Panc1 (cell line): ENCODE measurements around the gene LIPN. TPM values are rescaled to one million over a fixed set of nuclear protein-coding genes. Genes with fewer than 3 reads are reported as not detected.

ENCODE experiments used
- ATAC-seq: fragments of 200-7000 bp; cut with Tn5 transposase; 2 replicates; pipeline ENCODE4 v1.9.1; 2020; ENCODE audit warnings: mild to moderate bottlenecking, moderate library complexity
- BruUV-seq: library from RNA; stranded (reverse); fragments of 400-500 nt; replicated peaks from 2 replicates; lab custom pipeline; 2021; lab: Mats Ljungman, UMichigan
- CTCF ChIA-PET: fragments of 300-600 bp; sonication (Branson Sonifier 250); formaldehyde crosslinking; loops from one replicate; lab custom pipeline; 2022; ENCODE audit warnings: antibody characterized with exemption; lab: Charles Lee
- POLR2A ChIA-PET: fragments of 300-600 bp; sonication (Branson Sonifier 250); formaldehyde crosslinking; loops from one replicate; lab custom pipeline; 2022; ENCODE audit warnings: antibody characterized with exemption; lab: Charles Lee
- DNase-seq: peaks from one replicate; pipeline ENCODE4 v3.0.0-alpha.2; 2010; ENCODE audit warnings: low read depth, low spot score
- H3K27ac ChIP-seq: 2 replicates; pipeline ENCODE4 v1.5.1; 2011; ENCODE audit warnings: mild to moderate bottlenecking, low read length, inconsistent platforms
- H3K27me3 ChIP-seq: fragments of 200-500 bp; sonication (Bioruptor generic); 2 replicates; pipeline ENCODE4 v1.6.0; 2014; ENCODE audit warnings: low read length, inconsistent platforms; ENCODE audit not compliant: control insufficient read depth, insufficient read depth
- H3K36me3 ChIP-seq: fragments of 200-500 bp; sonication (Bioruptor generic); 2 replicates; pipeline ENCODE4 v1.5.1; 2014; ENCODE audit warnings: inconsistent platforms, mild to moderate bottlenecking, low read length, moderate library complexity; ENCODE audit not compliant: control insufficient read depth, insufficient read depth
- H3K4me1 ChIP-seq: 2 replicates; pipeline ENCODE4 v1.5.1; 2011; ENCODE audit warnings: inconsistent platforms, mild to moderate bottlenecking, low read length, moderate library complexity; ENCODE audit not compliant: control insufficient read depth, insufficient read depth
- H3K4me3 ChIP-seq, 2 experiments: 2 replicates each; pipeline ENCODE4 v1.5.1; 2011 to 2012; ENCODE audit warnings: low read depth in 2 of 2, low read length in 2 of 2, mild to moderate bottlenecking in 2 of 2, inconsistent platforms in 1 of 2, moderate library complexity in 1 of 2
- H3K9me3 ChIP-seq: fragments of 200-500 bp; sonication (Bioruptor generic); 2 replicates; pipeline ENCODE4 v1.5.1; 2014; ENCODE audit warnings: low read depth, mild to moderate bottlenecking, inconsistent platforms, low read length, moderate library complexity; ENCODE audit not compliant: control insufficient read depth, insufficient read depth
- CTCF ChIP-seq: fragments of 450-650 bp; IDR thresholded peaks from 2 replicates; pipeline ENCODE4 v1.5.1; 2017; ENCODE audit warnings: mild to moderate bottlenecking
- POLR2AphosphoS5 ChIP-seq: IDR thresholded peaks from 2 replicates; pipeline ENCODE4 v1.6.1; 2012; ENCODE audit warnings: mild to moderate bottlenecking, low read depth, low read length, moderate library complexity
- REST ChIP-seq, 2 experiments: IDR thresholded peaks; 2 replicates each; pipeline ENCODE4 v1.6.1; 2011 to 2012; ENCODE audit warnings: low read depth in 2 of 2, control low read depth in 1 of 2, low read length in 1 of 2, mild to moderate bottlenecking in 1 of 2, moderate library complexity in 1 of 2; ENCODE audit not compliant: insufficient read depth in 1 of 2
- SIN3A ChIP-seq: IDR thresholded peaks from 2 replicates; pipeline ENCODE4 v1.6.1; 2012; ENCODE audit warnings: low read depth, mild to moderate bottlenecking, low read length, moderate library complexity, borderline replicate concordance; ENCODE audit not compliant: insufficient read depth
- TCF7L2 ChIP-seq: IDR thresholded peaks from 2 replicates; pipeline ENCODE4 v1.6.1; 2011; ENCODE audit warnings: mild to moderate bottlenecking, low read depth, low read length, inconsistent platforms
- in situ Hi-C: cut with HindIII; loops from 2 replicates; pipeline ENCODE4 v1.10.0; 2016; ENCODE audit warnings: low sequenced_read_pairs, low pct_unique_long_range_greater_than_20kb
- intact Hi-C: fragments of 100-400 bp; cut with micrococcal nuclease; formaldehyde crosslinking; loops from one replicate; pipeline ENCODE4 v1.10.0; 2022; ENCODE audit not compliant: unreplicated experiment
- total RNA-seq: library from RNA; stranded (reverse); gene quantifications from one replicate; pipeline ENCODE4 v1.2.1, GENCODE V29; 2021; ENCODE audit not compliant: unreplicated experiment

The LIPN gene
- total RNA-seq, 1 experiment from 2014 or later, result not detected

- BruUV-seq, result no TSS peak
- Histone ChIP-seq H3K4me3 (no peak overlapping the region), H3K27me3 (no peaks in the 10 kb centered on the region), H3K9me3 (no peaks in the 10 kb centered on the region), H3K36me3 (no peaks in the 10 kb centered on the region), H3K4me1 (no peaks in the 10 kb centered on the region), H3K27ac (no peak overlapping the region)
- CTCF ChIA-PET, result no interaction called here
- TF ChIP-seq SIN3A, result no peak
- TF ChIP-seq CTCF, result no peak
- TF ChIP-seq POLR2AphosphoS5, result no peak
- TF ChIP-seq TCF7L2, result no peak
- TF ChIP-seq REST (IDR thresholded peaks at IDR 0.05; ENCODE audit: insufficient read depth in 1 of 2, low read depth in 2 of 2, low read length in 1 of 2), result no peak
- in situ Hi-C loops (no loop called here), intact Hi-C loops (no loop called here)
- DNase-seq, result no peak
- ATAC-seq, result no peak
- POLR2A ChIA-PET, result no interaction called here
Observed at GRCh38 chr10:88765816-88766215, 6.0 kb downstream of the LIPN start.

DNA sequence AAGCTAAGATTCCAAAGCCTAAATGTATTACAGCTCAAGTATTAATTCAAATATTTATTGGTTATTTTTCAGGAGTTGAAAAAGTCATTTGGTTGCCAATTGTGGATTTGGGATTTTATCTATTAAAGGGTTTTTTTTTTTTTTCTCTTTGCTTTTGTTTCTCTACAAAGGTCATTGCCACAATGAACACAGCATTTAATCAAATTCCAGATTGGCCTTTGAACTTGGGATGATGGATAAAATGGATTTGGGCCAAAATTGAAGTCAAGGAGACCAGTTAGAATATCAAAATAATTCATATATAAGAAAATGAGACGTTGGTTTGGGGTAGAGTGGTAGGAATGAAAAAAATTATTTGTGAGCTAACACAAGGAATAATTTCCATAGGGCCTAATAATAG is 9.6 kb downstream of the LIPN start:
- Histone ChIP-seq H3K4me1 (no peaks in the 10 kb centered on the region), H3K9me3 (no peaks in the 10 kb centered on the region), H3K4me3 (no peak overlapping the region), H3K27ac (no peak overlapping the region), H3K27me3 (no peaks in the 10 kb centered on the region), H3K36me3 (no peaks in the 10 kb centered on the region)
- TF ChIP-seq REST (IDR thresholded peaks at IDR 0.05; ENCODE audit: insufficient read depth in 1 of 2, low read depth in 2 of 2, low read length in 1 of 2), result no peak
- TF ChIP-seq POLR2AphosphoS5, result no peak
- TF ChIP-seq CTCF, result no peak
- no peak for TF ChIP-seq TCF7L2
- TF ChIP-seq SIN3A, result no peak
- CTCF ChIA-PET, result interaction anchor here (0.6 kb wide), 1 partner anchor 12 kb away, joined by 3 read pairs; no protein-coding TSS in a partner anchor
- POLR2A ChIA-PET, result no interaction called here
- in situ Hi-C loops (no loop called here), intact Hi-C loops (no loop called here)
- DNase-seq (no peak), ATAC-seq (no peak)
- no TSS peak for BruUV-seq
